H1 (cell line): ENCODE measurements around the gene STPG1. TPM values are rescaled to one million over a fixed set of nuclear protein-coding genes. Genes with fewer than 3 reads are reported as not detected.

ENCODE experiments used
- ASH2L ChIP-seq: fragments of 200-600, 300-600 bp; sonication (generic); IDR thresholded peaks from one replicate; pipeline ENCODE4 v1.7.1; 2017; ENCODE audit warnings: low read length
- CEBPB ChIP-seq: IDR thresholded peaks from 2 replicates; pipeline ENCODE4 v1.6.1; 2012; ENCODE audit warnings: low read depth, low read length
- FOSL1 ChIP-seq: IDR thresholded peaks from 2 replicates; pipeline ENCODE4 v1.6.1; 2011; ENCODE audit warnings: mild to moderate bottlenecking, low read depth, low read length, moderate library complexity; ENCODE audit not compliant: insufficient read depth
- GTF2F1 ChIP-seq: IDR thresholded peaks from 2 replicates; pipeline ENCODE4 v1.6.1; 2012; ENCODE audit warnings: low read depth, low read length, improper control_type of control experiment, borderline replicate concordance
- JUN ChIP-seq: IDR thresholded peaks from 2 replicates; pipeline ENCODE4 v1.6.1; 2011; ENCODE audit warnings: low read depth, mild to moderate bottlenecking, improper control_type of control experiment, low read length
- JUND ChIP-seq: IDR thresholded peaks from 2 replicates; pipeline ENCODE4 v1.6.1; 2011; ENCODE audit warnings: mild to moderate bottlenecking, improper control_type of control experiment, low read length
- NANOG ChIP-seq: IDR thresholded peaks from 2 replicates; pipeline ENCODE4 v1.6.1; 2011; ENCODE audit warnings: low read length, low read depth, mild to moderate bottlenecking, inconsistent platforms; ENCODE audit not compliant: insufficient read depth, poor library complexity, severe bottlenecking
- RBBP5 ChIP-seq: IDR thresholded peaks from 2 replicates; pipeline ENCODE4 v1.7.1; 2012; ENCODE audit warnings: low read depth, mild to moderate bottlenecking, inconsistent platforms, low read length, moderate library complexity, borderline replicate concordance
- SP2 ChIP-seq: IDR thresholded peaks from 2 replicates; pipeline ENCODE4 v1.6.1; 2012; ENCODE audit warnings: mild to moderate bottlenecking, low read length, inconsistent platforms
- SP4 ChIP-seq: IDR thresholded peaks from 2 replicates; pipeline ENCODE4 v1.6.1; 2012; ENCODE audit warnings: low read length, inconsistent platforms
- TBP ChIP-seq: IDR thresholded peaks from 2 replicates; pipeline ENCODE4 v1.6.1; 2011; ENCODE audit warnings: low read depth, low read length, improper control_type of control experiment
- TEAD4 ChIP-seq: IDR thresholded peaks from 2 replicates; pipeline ENCODE4 v1.6.1; 2012; ENCODE audit warnings: low read depth, low read length, inconsistent platforms, mixed read lengths
- polyA plus RNA-seq, 7 experiments: library from polyadenylated mRNA; depleted of rRNA in 3 of 7; stranded (reverse) in 5 of 7; unstranded in 2 of 7; fragments of >200 nt in 5 of 7; fragments of 200-250 nt in 2 of 7; gene quantifications; 1 replicate in 5 of 7; 2 replicates in 1 of 7; 4 replicates in 1 of 7; pipeline versions ENCODE4 v1.2.1 to v1.2.3, GENCODE V29; 2011 to 2013; ENCODE audit warnings: missing spikeins in 2 of 7, mixed read lengths in 2 of 7
- total RNA-seq: library from RNA; stranded (reverse); fragmentation: NEBNext Ultra II Directional; extraction: Animal tissue kit (Norgen Biotek cat#: 25700); gene quantifications from 2 replicates; pipeline ENCODE4 v1.2.1, GENCODE V29; 2021
- TF ChIP-seq, protein P1 (sequence below): IDR thresholded peaks from 2 replicates; pipeline ENCODE4 v1.6.1; 2012; ENCODE audit warnings: inconsistent platforms

Gene STPG1
- total and polyA plus RNA-seq, 2 of the 8 experiments (the other 6 are each of a cell fraction or from before 2014, with no cell fraction given) = 10.3 to 11.2 TPM

GRCh38 chr1:24308365-24309015 lies 105.1 kb downstream of the STPG1 start (continued):
- TF ChIP-seq TEAD4 = no peak
- peak; percentile 61 for TF ChIP-seq NANOG
- TF ChIP-seq CEBPB = no peak
- TF ChIP-seq RBBP5 = no peak
- no peak for TF ChIP-seq TBP
- TF ChIP-seq ASH2L = peak; percentile 84
- peak; percentile 55; the same call in 1 of the 2 replicates for TF ChIP-seq JUN
- TF ChIP-seq, protein P1, sequence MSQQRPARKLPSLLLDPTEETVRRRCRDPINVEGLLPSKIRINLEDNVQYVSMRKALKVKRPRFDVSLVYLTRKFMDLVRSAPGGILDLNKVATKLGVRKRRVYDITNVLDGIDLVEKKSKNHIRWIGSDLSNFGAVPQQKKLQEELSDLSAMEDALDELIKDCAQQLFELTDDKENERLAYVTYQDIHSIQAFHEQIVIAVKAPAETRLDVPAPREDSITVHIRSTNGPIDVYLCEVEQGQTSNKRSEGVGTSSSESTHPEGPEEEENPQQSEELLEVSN = peak; percentile 5; the same call in 1 of the 2 replicates
- no peak for TF ChIP-seq FOSL1
- TF ChIP-seq JUND = peak; percentile 92
- no peak for TF ChIP-seq SP2
- TF ChIP-seq SP4 = no peak
- no peak for TF ChIP-seq GTF2F1

Other genes starting within 250 kb of the STPG1 start
- 9.2 and 10.1 TPM in 2 replicates for gene IFNLR1, start 226.5 kb downstream of the STPG1 start, total RNA-seq
- 6.8 and 11.4 TPM in 2 replicates for gene IFNLR1, start 226.5 kb downstream of the STPG1 start, polyA plus RNA-seq (2011; rRNA removed)
- gene GRHL3, start 94.4 kb downstream of the STPG1 start, total RNA-seq = 1.1 and 1.8 TPM in 2 replicates
- gene GRHL3, start 94.4 kb downstream of the STPG1 start, polyA plus RNA-seq (2011; rRNA removed) = 0.80 and 2.2 TPM in 2 replicates
- gene NIPAL3, start 2.0 kb upstream of the STPG1 start, total RNA-seq = 11.0 and 12.6 TPM in 2 replicates
- gene NIPAL3, start 2.0 kb upstream of the STPG1 start, polyA plus RNA-seq (2011; rRNA removed) = 8.8 and 9.1 TPM in 2 replicates
- 15.2 and 16.6 TPM in 2 replicates for gene RCAN3, start 89.1 kb upstream of the STPG1 start, total RNA-seq
- gene RCAN3, start 89.1 kb upstream of the STPG1 start, polyA plus RNA-seq (2011; rRNA removed) = 5.6 and 5.9 TPM in 2 replicates
- 0.21 and 0.39 TPM in 2 replicates for gene NCMAP, start 142.3 kb upstream of the STPG1 start, total RNA-seq
- gene NCMAP, start 142.3 kb upstream of the STPG1 start, polyA plus RNA-seq (2011; rRNA removed) = 0.14 and 0.21 TPM in 2 replicates
- gene SRRM1, start 229.5 kb upstream of the STPG1 start, total RNA-seq = 230 and 255 TPM in 2 replicates
- gene SRRM1, start 229.5 kb upstream of the STPG1 start, polyA plus RNA-seq (2011; rRNA removed) = 72.7 and 77.1 TPM in 2 replicates